Medulla oblongata (tissue), 1 donor: ENCODE results near the gene SMG6.
A peak's percentile ranks its signal among the peaks of the same experiment; 100 is the strongest.
"Not testable (repeated sequence)": the region's sequence is repeated elsewhere in the genome, so short reads cannot be mapped to it uniquely, and the experiment has no call there.

ENCODE experiments used
- DNase-seq: peaks from one replicate; pipeline ENCODE4 v3.0.0-alpha.2; 2015; ENCODE audit errors: extremely low spot score

Gene SMG6

GRCh38 chr17:2303204-2304188 is at the start of gene SMG6, which contains the start of gene SRR:
SMG6 (minus strand) TSS chr17:2303785; CDS start chr17:2303720, 65 bp downstream.
SRR (plus strand) TSS chr17:2303950; CDS start chr17:2315561, 11,611 bp downstream.
- peak; percentile 92 for DNase-seq

GRCh38 chr17:2351269-2351668 is 47.7 kb upstream of the SMG6 start:
- no peak for DNase-seq

GRCh38 chr17:2347805-2348685 is 44.5 kb upstream of the SMG6 start:
- peak; percentile 75 for DNase-seq

GRCh38 chr17:2346475-2346874 is 42.9 kb upstream of the SMG6 start:
- DNase-seq = no peak

- DNase-seq = no peak
These were observed 40.9 kb upstream of the SMG6 start for GRCh38 chr17:2344528-2344927.

GRCh38 chr17:2343421-2343820 is 39.8 kb upstream of the SMG6 start:
- DNase-seq = no peak

GRCh38 chr17:2338315-2338657 is 34.7 kb upstream of the SMG6 start:
- DNase-seq = peak; percentile 9

GRCh38 chr17:2337544-2338314 is 34.1 kb upstream of the SMG6 start:
- peak; percentile 42 for DNase-seq

GRCh38 chr17:2336852-2337543 is 33.4 kb upstream of the SMG6 start, which contains the start of gene SGSM2:
SGSM2 (plus strand) TSS chr17:2337501; CDS start chr17:2337689, 188 bp downstream.
- DNase-seq = peak; percentile 50

GRCh38 chr17:2336215-2336851 is 32.7 kb upstream of the SMG6 start, which contains the start of gene TSR1:
TSR1 (minus strand) TSS chr17:2336457; CDS start chr17:2336427, 30 bp downstream.
- DNase-seq = peak; percentile 95

GRCh38 chr17:2335726-2336214 is 32.2 kb upstream of the SMG6 start:
- DNase-seq = peak; percentile 14

- no peak for DNase-seq
These were observed 27.7 kb upstream of the SMG6 start for GRCh38 chr17:2331303-2331702.

- DNase-seq = no peak
These were observed 20.2 kb upstream of the SMG6 start for GRCh38 chr17:2323629-2324314.

GRCh38 chr17:2321399-2321798 is 17.8 kb upstream of the SMG6 start:
- no peak for DNase-seq

GRCh38 chr17:2319051-2319450 is 15.5 kb upstream of the SMG6 start:
- DNase-seq = no peak

GRCh38 chr17:2317796-2318195 is 14.2 kb upstream of the SMG6 start:
- no peak for DNase-seq

- DNase-seq = not testable (repeated sequence)
These were observed 13.3 kb upstream of the SMG6 start for GRCh38 chr17:2316916-2317205.

- no peak for DNase-seq
These were observed 9.2 kb upstream of the SMG6 start for GRCh38 chr17:2312736-2313135.

- DNase-seq = no peak
These were observed 6.0 kb upstream of the SMG6 start for GRCh38 chr17:2309338-2310154.
